GM11168 (cell line): ENCODE measurements around the gene PLA2G4F.

Source experiments
- in situ Hi-C: fragments of 300-500 bp; cut with MboI; formaldehyde crosslinking; loops from one replicate; pipeline ENCODE4 v1.12.0; 2022; ENCODE audit warnings: low sequenced_read_pairs; ENCODE audit not compliant: unreplicated experiment

PLA2G4F gene

DNA sequence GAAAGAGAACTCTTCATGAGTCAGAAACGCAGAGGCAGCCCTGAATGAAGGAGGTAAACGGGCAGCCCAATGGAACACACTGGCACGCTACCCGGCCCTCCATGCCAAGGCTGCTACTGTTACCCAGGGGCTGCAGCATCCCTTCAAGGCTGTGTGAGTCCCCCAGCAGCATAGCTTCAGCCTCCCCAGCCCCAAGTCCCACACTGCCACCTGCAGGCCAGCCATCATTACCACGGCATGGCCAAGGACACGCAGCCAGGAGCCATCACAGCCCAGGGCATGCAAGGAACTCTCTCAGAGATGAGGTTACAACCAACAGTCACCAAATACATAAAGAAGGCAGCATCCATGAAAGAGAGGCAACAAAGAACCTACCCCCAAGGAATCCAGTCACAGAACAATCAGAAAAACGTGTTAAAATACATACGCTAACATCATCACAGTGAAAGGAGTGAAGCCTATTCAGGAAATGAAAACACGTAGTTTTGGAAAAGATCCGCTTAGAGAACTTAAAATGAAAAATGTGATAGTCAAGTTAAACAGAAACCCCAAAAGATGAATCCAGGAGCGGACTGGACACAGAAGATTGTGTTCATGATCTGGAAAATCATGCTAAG lies 22.4 kb downstream of the PLA2G4F start:
- in situ Hi-C loops: no loop called here

DNA sequence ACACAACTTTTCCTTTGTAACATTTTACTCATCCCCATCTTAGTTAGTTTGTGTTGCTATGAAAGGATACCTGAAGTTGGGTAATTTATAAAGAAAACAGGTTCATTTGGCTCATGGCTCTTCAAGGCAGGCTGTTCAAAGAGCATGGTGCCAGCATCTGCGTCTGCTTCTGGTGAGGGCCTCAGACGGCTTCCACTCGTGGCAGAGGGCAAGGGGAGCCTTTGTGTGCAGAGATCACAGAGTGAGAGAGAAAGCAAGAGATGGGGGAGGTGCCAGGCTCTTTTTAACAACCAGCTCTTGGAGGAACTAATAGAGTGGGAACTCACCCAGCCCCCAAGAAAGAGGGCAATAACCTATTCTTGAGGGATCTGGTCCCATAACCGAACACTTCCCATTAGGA lies 23.1 kb downstream of the PLA2G4F start:
- in situ Hi-C loops: no loop called here

DNA sequence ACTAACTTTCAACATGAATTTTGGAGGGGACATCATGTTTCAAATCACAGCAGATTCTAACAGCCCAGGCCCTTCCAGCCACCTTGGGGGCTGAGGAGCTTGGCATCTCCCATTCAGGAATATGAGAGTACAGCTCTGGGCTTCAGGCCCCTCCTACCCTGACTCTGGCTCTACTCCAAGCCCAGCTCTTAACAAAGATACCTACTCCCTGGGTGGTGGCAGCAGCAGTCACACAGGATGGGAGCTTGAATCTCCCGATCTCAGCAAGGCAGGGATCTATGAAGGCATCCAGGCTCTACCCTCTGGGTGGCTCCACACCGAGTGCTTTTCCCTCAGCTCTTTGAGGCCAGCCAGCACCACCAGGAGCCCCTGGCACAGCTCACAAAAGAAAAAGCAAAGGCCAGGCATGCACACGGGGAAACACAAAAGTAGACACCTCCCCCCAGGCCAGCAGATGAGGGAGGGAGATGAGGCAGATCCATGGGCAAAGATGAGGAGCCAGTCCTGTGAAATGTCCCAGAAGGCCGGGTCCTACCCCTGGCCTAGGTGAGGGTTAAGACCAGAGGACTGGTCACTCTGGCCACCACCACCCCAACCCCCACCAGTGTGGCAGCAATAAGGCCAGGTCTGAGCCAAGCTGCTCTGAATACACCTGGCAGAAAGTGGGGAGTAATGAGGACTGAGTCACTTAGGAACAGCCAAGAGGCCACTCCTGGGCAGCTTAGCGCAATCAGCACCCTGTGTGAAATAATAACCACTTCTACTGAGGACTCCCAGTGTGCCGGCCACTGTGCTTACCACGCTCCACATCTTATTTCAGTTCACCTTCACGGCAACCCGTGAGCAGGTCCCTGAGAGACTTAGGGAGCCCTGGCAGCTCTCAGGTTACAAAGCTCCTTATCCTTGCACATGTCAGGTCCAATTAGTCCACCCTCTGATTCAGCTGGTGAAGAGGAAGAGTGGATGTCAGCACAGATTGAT lies 24.3 kb downstream of the PLA2G4F start:
- in situ Hi-C loops: no loop called here

DNA sequence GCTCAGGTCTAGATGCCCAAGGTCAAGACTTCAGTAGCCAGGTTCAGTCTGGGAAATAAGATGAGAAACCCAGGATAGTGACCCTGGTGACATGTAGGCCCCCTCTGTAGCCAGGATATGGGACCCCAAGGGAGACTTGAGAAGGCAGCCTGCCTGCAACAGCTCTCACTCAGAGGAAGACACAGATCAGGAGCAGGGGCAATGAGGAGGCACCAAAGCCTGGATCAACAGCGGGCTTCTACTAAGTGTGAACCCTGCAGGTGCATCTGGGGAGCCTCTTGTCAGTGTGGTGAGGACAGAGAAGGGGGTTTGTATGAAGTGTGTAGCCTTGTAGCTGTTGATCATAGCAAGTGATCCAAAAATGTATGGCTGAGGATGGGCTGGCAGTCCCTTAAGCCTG lies 25.4 kb downstream of the PLA2G4F start:
- in situ Hi-C loops: no loop called here

DNA sequence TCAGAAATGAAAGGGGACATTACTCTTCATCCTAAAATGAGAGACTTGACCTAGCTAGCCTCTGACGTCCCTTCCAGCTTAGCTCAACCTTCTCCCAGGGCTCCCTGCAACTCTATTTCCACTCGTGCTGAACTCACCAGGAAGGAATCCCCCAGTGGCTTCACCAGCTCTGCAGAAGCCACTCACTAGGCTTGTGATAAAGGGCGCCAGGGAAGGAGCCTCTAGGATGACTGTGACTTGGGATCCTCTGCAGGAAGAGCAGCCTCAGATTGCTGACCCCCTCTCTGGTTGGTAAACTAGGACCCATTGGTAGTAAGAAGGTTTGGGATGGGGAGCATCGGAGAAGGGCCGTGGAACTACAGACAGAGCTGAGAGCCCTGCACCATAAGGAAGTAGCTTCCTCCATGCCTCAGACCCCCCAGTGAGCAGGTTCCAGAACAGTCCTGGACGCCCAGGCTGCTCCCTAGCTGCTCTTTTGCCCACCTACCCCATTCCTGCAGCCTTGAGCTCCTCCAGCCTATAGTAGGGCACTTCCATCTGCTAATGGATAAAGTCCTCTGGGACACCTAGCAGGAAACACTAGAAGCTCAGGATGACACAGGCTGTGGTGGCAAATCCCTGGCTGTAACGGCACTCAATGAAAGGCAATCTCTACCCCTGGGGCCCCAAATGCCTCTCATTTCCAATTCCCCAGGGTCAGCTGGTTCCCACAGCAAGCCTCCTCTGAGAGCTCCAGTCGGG lies 26.0 kb downstream of the PLA2G4F start:
- in situ Hi-C loops: no loop called here

GRCh38 chr15:42129364-42129763 lies 27.1 kb downstream of the PLA2G4F start:
- in situ Hi-C loops: no loop called here

GRCh38 chr15:42128476-42128875 lies 28.0 kb downstream of the PLA2G4F start:
- in situ Hi-C loops: no loop called here

- in situ Hi-C loops: no loop called here
Observed at GRCh38 chr15:42123546-42123945, 32.9 kb downstream of the PLA2G4F start.

DNA sequence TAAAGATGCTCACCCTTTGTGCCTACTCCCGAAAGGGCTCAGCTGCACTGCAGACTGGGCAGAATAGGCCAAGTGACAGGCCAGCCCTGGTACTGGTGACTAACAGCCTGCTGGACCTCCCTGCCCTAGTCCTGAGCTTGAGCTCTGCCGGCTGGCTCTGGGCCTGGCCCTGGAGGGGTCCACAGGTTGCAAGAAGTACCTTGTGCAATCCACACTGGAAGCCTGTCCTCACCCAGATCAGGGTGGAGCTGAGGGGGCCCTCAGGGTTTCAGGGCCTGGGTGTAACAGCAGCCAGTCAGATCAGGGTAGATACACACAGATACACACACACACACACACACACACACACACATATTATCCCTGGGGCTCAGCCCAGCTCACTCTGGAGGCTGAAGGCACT lies 34.8 kb downstream of the PLA2G4F start:
- in situ Hi-C loops: no loop called here

GRCh38 chr15:42121021-42121420 lies 35.4 kb downstream of the PLA2G4F start:
- in situ Hi-C loops: no loop called here

DNA sequence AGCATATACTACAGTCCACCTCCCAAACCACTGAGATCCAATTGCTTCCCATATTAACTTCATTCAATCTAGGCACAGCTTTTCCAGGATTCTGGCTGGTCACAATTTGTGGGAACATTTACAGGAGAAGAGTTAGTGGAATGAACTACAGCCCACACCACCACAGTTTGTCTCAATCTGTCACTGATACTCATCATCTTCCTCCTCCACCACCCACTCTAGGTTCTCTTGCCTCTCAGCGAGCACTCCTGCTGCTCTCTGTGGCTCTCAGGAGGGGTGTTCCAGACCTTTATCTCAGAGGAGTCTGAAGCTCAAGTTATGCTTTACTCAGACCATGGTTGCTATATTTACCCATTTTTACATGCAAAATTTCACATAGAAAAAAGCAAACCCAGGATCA lies 36.2 kb downstream of the PLA2G4F start:
- in situ Hi-C loops: no loop called here

- in situ Hi-C loops: no loop called here
Observed at GRCh38 chr15:42119446-42119760, 37.0 kb downstream of the PLA2G4F start.

- in situ Hi-C loops: no loop called here
Observed at GRCh38 chr15:42118650-42119445, 37.6 kb downstream of the PLA2G4F start.

DNA sequence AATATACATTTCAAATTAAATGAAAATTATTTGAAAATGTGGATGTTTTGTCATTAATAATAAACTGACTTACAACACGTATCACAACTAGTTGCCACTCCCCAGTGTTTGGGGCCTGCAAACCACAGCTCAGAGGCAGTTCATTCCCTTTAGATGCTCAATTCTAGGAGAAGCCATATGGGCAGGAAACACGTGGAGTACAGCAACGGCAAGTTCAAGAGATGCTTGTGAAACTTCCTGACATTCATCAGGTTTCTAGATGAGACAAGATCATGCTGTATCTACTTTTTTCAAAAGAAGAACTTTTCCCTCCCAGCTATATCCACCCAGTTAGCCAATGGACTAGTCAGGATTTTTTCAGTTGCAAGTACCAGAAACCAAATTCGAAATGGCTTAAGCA lies 44.5 kb downstream of the PLA2G4F start:
- in situ Hi-C loops: no loop called here

DNA sequence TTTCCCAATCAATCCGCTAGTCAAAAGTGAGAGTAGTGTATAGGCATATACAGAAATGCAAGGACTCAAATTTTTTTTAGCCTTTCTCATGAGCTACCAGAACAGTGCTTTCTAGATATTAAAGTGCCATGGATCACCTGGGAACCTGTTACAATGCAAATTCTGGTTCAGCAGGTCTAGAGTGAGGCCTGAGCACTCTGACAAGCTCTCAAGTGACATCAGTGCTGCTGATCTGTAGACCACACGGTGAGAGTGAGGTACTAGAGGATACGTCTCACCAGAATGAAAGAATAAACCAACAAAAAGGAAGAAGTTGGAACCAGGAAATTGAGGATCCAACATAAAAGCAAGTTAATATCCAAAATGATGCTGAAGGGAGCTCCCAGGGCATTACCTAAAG lies 46.1 kb downstream of the PLA2G4F start:
- in situ Hi-C loops: no loop called here

GRCh38 chr15:42108806-42109205 lies 47.6 kb downstream of the PLA2G4F start:
- in situ Hi-C loops: no loop called here

- in situ Hi-C loops: no loop called here
Observed at GRCh38 chr15:42108189-42108588, 48.2 kb downstream of the PLA2G4F start.

DNA sequence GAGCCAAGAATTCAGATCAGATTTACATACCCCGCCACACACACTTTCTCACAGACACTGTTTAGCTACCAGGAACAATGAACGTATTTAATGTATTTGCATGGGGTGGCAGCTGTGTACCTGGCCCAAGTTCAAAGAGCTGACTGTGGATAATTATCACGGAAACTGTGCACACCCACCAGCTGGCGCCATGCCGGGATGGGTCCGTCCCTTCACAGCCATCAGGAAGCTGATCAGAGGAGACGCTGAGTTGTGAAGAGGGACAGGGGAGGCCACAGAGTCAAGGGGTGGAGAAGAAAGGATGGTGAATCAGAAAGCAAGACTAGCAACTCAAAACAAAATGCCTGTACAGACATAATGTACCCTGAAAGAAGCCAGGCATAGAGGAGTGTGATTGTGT lies 49.0 kb downstream of the PLA2G4F start:
- in situ Hi-C loops: no loop called here

- in situ Hi-C loops: no loop called here
Observed at GRCh38 chr15:42106288-42106687, 50.1 kb downstream of the PLA2G4F start.

DNA sequence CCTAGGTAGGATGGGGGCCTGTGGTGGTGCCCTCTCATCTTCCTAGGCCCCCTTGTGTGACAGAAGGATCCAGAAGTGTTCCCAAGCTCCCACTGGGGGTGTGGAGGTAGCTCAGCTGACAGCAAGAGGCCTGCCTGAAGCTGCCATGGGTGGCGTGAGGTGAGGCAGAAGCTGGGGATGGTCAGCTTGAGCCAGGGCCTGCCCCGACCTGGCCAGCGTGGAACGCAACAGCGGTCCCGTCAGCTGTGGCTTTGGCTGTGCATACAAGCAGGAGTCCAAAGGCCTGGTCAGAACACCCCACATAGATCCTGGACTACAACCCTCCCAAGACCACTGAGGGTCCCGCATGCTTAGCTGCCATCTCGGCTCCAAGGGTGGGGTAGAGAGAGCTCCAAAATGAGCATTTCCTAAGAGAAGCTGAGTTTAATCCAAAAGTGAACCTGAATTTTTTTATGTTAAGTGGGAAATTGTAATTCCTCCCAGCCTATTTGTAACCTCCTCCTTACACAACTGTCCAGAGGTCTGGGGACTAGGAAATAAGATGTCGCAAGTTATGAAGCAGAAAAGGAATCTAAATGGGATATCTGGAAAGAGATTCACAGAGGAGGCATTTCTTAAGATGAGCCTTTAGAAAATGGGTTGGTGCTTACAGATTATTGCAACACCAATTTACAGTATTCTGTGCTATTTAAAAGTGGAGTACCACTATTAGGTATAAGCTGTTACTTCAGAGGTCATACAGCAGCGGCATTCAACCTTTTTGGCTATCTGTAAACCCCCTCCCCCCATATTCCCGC lies 52.1 kb downstream of the PLA2G4F start:
- in situ Hi-C loops: no loop called here
